Panc1 (cell line): Measurements from ENCODE around the gene CTAGE1. TPM values are rescaled to one million over a fixed set of nuclear protein-coding genes. Genes with fewer than 3 reads are reported as not detected.

Experiments
- ATAC-seq: fragments of 200-7000 bp; cut with Tn5 transposase; 2 replicates; pipeline ENCODE4 v1.9.1; 2020; ENCODE audit warnings: mild to moderate bottlenecking, moderate library complexity
- BruUV-seq: library from RNA; stranded (reverse); fragments of 400-500 nt; replicated peaks from 2 replicates; lab custom pipeline; 2021; lab: Mats Ljungman, UMichigan
- CTCF ChIA-PET: fragments of 300-600 bp; sonication (Branson Sonifier 250); formaldehyde crosslinking; loops from one replicate; lab custom pipeline; 2022; ENCODE audit warnings: antibody characterized with exemption; lab: Charles Lee
- POLR2A ChIA-PET: fragments of 300-600 bp; sonication (Branson Sonifier 250); formaldehyde crosslinking; loops from one replicate; lab custom pipeline; 2022; ENCODE audit warnings: antibody characterized with exemption; lab: Charles Lee
- DNase-seq: peaks from one replicate; pipeline ENCODE4 v3.0.0-alpha.2; 2010; ENCODE audit warnings: low read depth, low spot score
- H3K27ac ChIP-seq: 2 replicates; pipeline ENCODE4 v1.5.1; 2011; ENCODE audit warnings: mild to moderate bottlenecking, low read length, inconsistent platforms
- H3K27me3 ChIP-seq: fragments of 200-500 bp; sonication (Bioruptor generic); 2 replicates; pipeline ENCODE4 v1.6.0; 2014; ENCODE audit warnings: low read length, inconsistent platforms; ENCODE audit not compliant: control insufficient read depth, insufficient read depth
- H3K36me3 ChIP-seq: fragments of 200-500 bp; sonication (Bioruptor generic); 2 replicates; pipeline ENCODE4 v1.5.1; 2014; ENCODE audit warnings: inconsistent platforms, mild to moderate bottlenecking, low read length, moderate library complexity; ENCODE audit not compliant: control insufficient read depth, insufficient read depth
- H3K4me1 ChIP-seq: 2 replicates; pipeline ENCODE4 v1.5.1; 2011; ENCODE audit warnings: inconsistent platforms, mild to moderate bottlenecking, low read length, moderate library complexity; ENCODE audit not compliant: control insufficient read depth, insufficient read depth
- H3K4me3 ChIP-seq, 2 experiments: 2 replicates each; pipeline ENCODE4 v1.5.1; 2011 to 2012; ENCODE audit warnings: low read depth in 2 of 2, low read length in 2 of 2, mild to moderate bottlenecking in 2 of 2, inconsistent platforms in 1 of 2, moderate library complexity in 1 of 2
- H3K9me3 ChIP-seq: fragments of 200-500 bp; sonication (Bioruptor generic); 2 replicates; pipeline ENCODE4 v1.5.1; 2014; ENCODE audit warnings: low read depth, mild to moderate bottlenecking, inconsistent platforms, low read length, moderate library complexity; ENCODE audit not compliant: control insufficient read depth, insufficient read depth
- POLR2AphosphoS5 ChIP-seq: IDR thresholded peaks from 2 replicates; pipeline ENCODE4 v1.6.1; 2012; ENCODE audit warnings: mild to moderate bottlenecking, low read depth, low read length, moderate library complexity
- REST ChIP-seq, 2 experiments: IDR thresholded peaks; 2 replicates each; pipeline ENCODE4 v1.6.1; 2011 to 2012; ENCODE audit warnings: low read depth in 2 of 2, control low read depth in 1 of 2, low read length in 1 of 2, mild to moderate bottlenecking in 1 of 2, moderate library complexity in 1 of 2; ENCODE audit not compliant: insufficient read depth in 1 of 2
- SIN3A ChIP-seq: IDR thresholded peaks from 2 replicates; pipeline ENCODE4 v1.6.1; 2012; ENCODE audit warnings: low read depth, mild to moderate bottlenecking, low read length, moderate library complexity, borderline replicate concordance; ENCODE audit not compliant: insufficient read depth
- TCF7L2 ChIP-seq: IDR thresholded peaks from 2 replicates; pipeline ENCODE4 v1.6.1; 2011; ENCODE audit warnings: mild to moderate bottlenecking, low read depth, low read length, inconsistent platforms
- in situ Hi-C: cut with HindIII; loops from 2 replicates; pipeline ENCODE4 v1.10.0; 2016; ENCODE audit warnings: low sequenced_read_pairs, low pct_unique_long_range_greater_than_20kb
- intact Hi-C: fragments of 100-400 bp; cut with micrococcal nuclease; formaldehyde crosslinking; loops from one replicate; pipeline ENCODE4 v1.10.0; 2022; ENCODE audit not compliant: unreplicated experiment
- total RNA-seq: library from RNA; stranded (reverse); gene quantifications from one replicate; pipeline ENCODE4 v1.2.1, GENCODE V29; 2021; ENCODE audit not compliant: unreplicated experiment
- TF ChIP-seq, protein P1 (sequence below): fragments of 450-650 bp; IDR thresholded peaks from 2 replicates; pipeline ENCODE4 v1.5.1; 2017; ENCODE audit warnings: mild to moderate bottlenecking

The CTAGE1 gene
- total RNA-seq, 1 experiment from 2014 or later: not detected

GRCh38 chr18:22377769-22378168, 39.9 kb downstream of the CTAGE1 start:
- POLR2A ChIA-PET: no interaction called here
- no peaks in the 10 kb centered on the region; the same call in 1 of the 2 replicates for H3K27me3 ChIP-seq
- intact Hi-C loops: no loop called here

GRCh38 chr18:22370414-22370813, 47.3 kb downstream of the CTAGE1 start:
- DNase-seq: no peak
- H3K4me3 ChIP-seq: no peak overlapping the region
- H3K36me3 ChIP-seq: no peaks in the 10 kb centered on the region
- no peak for ATAC-seq
- BruUV-seq: no TSS peak
- in situ Hi-C loops: no loop called here
- no peak for TF ChIP-seq POLR2AphosphoS5
- TF ChIP-seq REST (IDR thresholded peaks at IDR 0.05; ENCODE audit: insufficient read depth in 1 of 2, low read depth in 2 of 2, low read length in 1 of 2): no peak
- no peak for TF ChIP-seq TCF7L2
- TF ChIP-seq, protein P1, sequence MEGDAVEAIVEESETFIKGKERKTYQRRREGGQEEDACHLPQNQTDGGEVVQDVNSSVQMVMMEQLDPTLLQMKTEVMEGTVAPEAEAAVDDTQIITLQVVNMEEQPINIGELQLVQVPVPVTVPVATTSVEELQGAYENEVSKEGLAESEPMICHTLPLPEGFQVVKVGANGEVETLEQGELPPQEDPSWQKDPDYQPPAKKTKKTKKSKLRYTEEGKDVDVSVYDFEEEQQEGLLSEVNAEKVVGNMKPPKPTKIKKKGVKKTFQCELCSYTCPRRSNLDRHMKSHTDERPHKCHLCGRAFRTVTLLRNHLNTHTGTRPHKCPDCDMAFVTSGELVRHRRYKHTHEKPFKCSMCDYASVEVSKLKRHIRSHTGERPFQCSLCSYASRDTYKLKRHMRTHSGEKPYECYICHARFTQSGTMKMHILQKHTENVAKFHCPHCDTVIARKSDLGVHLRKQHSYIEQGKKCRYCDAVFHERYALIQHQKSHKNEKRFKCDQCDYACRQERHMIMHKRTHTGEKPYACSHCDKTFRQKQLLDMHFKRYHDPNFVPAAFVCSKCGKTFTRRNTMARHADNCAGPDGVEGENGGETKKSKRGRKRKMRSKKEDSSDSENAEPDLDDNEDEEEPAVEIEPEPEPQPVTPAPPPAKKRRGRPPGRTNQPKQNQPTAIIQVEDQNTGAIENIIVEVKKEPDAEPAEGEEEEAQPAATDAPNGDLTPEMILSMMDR: no peak
- TF ChIP-seq SIN3A: no peak
- no peak overlapping the region for H3K27ac ChIP-seq
- POLR2A ChIA-PET: no interaction called here
- H3K27me3 ChIP-seq: peaks cover 13% of the 10 kb centered on the region
- no peaks in the 10 kb centered on the region for H3K4me1 ChIP-seq
- CTCF ChIA-PET: no interaction called here
- intact Hi-C loops: no loop called here
- no peaks in the 10 kb centered on the region for H3K9me3 ChIP-seq

More at GRCh38 chr18:22377769-22378168, 39.9 kb downstream of the CTAGE1 start:
- no peak overlapping the region for H3K4me3 ChIP-seq
- no peaks in the 10 kb centered on the region for H3K4me1 ChIP-seq
- H3K36me3 ChIP-seq: no peaks in the 10 kb centered on the region
- in situ Hi-C loops: no loop called here
- H3K27ac ChIP-seq: no peak overlapping the region
- DNase-seq (no peak), ATAC-seq (no peak)
- no peak for TF ChIP-seq SIN3A
- TF ChIP-seq REST (IDR thresholded peaks at IDR 0.05; ENCODE audit: insufficient read depth in 1 of 2, low read depth in 2 of 2, low read length in 1 of 2): no peak
- no peak for TF ChIP-seq POLR2AphosphoS5
- no peak for TF ChIP-seq TCF7L2
- TF ChIP-seq, protein P1: no peak
- no peaks in the 10 kb centered on the region for H3K9me3 ChIP-seq
- no TSS peak for BruUV-seq
- CTCF ChIA-PET: interaction anchor here (1.3 kb wide), 1 partner anchor 9 kb away, joined by 4 read pairs; no protein-coding TSS in a partner anchor
